ENCODE data around the gene EIF4E1B. TPM values are rescaled to one million over a fixed set of nuclear protein-coding genes. Genes with fewer than 3 reads are reported as not detected.

The EIF4E1B gene
- total RNA-seq, 4 donors from 2014 or later: not detected

GRCh38 chr5:176597417-176598389 lies 32.8 kb upstream of the EIF4E1B start:
- no peak for TF ChIP-seq CTCF (IDR thresholded peaks at IDR 0.05; ENCODE audit: low read depth)

GRCh38 chr5:176601901-176602482 lies 28.5 kb upstream of the EIF4E1B start:
- no peak for TF ChIP-seq CTCF (IDR thresholded peaks at IDR 0.05; ENCODE audit: low read depth)

- no peak for TF ChIP-seq CTCF (IDR thresholded peaks at IDR 0.05; ENCODE audit: low read depth)
Measured at GRCh38 chr5:176603091-176603490, 27.4 kb upstream of the EIF4E1B start.

GRCh38 chr5:176606032-176606431 lies 24.4 kb upstream of the EIF4E1B start:
- TF ChIP-seq CTCF (IDR thresholded peaks at IDR 0.05; ENCODE audit: low read depth): no peak

- TF ChIP-seq CTCF (IDR thresholded peaks at IDR 0.05; ENCODE audit: low read depth): no peak
Measured at GRCh38 chr5:176606875-176607274, 23.6 kb upstream of the EIF4E1B start.

GRCh38 chr5:176608142-176608705 lies 22.3 kb upstream of the EIF4E1B start:
- TF ChIP-seq CTCF (IDR thresholded peaks at IDR 0.05; ENCODE audit: low read depth): no peak
